ENCODE measurements around the gene KLHL17.

KLHL17 gene

GRCh38 chr1:967466-968343 is 7.3 kb downstream of the KLHL17 start:
- H3K9me3 ChIP-seq (ENCODE audit: control insufficient read depth in 1 of 2, low read length in 2 of 2): no peaks in the 10 kb centered on the region
- H3K27ac ChIP-seq (ENCODE audit: low read length): no peak overlapping the region
- H3K27me3 ChIP-seq (ENCODE audit: low read depth, low read length): peaks cover 29% of the 10 kb centered on the region
- H3K4me3 ChIP-seq (ENCODE audit: low read depth in 1 of 2, low read length in 2 of 2): no peak overlapping the region
- peaks cover 0 to 5% of the 10 kb centered on the region in 2 donors for H3K36me3 ChIP-seq (ENCODE audit: control insufficient read depth in 1 of 2, insufficient read depth in 2 of 2, low read length in 2 of 2)
- peaks cover 0 to 14% of the 10 kb centered on the region in 2 donors for H3K4me1 ChIP-seq (ENCODE audit: control insufficient read depth in 1 of 2, insufficient read depth in 2 of 2, low read length in 2 of 2)

DNA sequence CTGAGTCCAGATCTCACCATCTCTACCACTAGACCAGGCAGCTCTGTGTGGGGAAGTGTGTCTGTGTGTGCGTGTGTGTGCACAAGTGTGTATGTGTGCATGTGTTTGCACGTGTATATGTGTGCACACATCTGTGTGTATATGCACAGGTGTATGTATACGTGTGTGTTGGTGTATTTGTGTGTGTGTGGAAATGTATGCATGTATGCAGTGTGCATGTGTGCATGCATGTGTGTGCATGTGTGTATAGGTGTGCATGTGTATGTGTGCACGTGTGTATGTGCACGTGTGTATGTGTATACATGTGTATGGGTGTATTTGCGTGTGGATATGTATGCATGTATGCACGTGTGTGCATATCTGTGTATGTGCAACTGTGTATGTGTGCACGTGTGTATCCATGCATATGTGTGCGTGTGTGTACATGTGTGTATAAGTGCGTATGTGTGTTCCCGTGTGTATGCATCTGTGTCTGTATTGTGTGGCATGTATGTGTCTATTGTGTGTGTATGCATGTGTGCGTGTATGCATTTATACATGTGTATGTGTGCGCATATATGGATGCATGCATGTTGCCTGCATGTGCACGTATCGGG is 9.0 kb downstream of the KLHL17 start:
- Histone ChIP-seq H3K27me3 (ENCODE audit: low read depth, low read length) (peaks cover 29% of the 10 kb centered on the region), H3K4me1 (ENCODE audit: control insufficient read depth in 1 of 2, insufficient read depth in 2 of 2, low read length in 2 of 2) (peaks cover 0 to 14% of the 10 kb centered on the region in 2 donors), H3K4me3 (ENCODE audit: low read depth in 1 of 2, low read length in 2 of 2) (no peak overlapping the region), H3K27ac (ENCODE audit: low read length) (no peak overlapping the region), H3K36me3 (ENCODE audit: control insufficient read depth in 1 of 2, insufficient read depth in 2 of 2, low read length in 2 of 2) (no peaks in the 10 kb centered on the region), H3K9me3 (ENCODE audit: control insufficient read depth in 1 of 2, low read length in 2 of 2) (no peaks in the 10 kb centered on the region)

DNA sequence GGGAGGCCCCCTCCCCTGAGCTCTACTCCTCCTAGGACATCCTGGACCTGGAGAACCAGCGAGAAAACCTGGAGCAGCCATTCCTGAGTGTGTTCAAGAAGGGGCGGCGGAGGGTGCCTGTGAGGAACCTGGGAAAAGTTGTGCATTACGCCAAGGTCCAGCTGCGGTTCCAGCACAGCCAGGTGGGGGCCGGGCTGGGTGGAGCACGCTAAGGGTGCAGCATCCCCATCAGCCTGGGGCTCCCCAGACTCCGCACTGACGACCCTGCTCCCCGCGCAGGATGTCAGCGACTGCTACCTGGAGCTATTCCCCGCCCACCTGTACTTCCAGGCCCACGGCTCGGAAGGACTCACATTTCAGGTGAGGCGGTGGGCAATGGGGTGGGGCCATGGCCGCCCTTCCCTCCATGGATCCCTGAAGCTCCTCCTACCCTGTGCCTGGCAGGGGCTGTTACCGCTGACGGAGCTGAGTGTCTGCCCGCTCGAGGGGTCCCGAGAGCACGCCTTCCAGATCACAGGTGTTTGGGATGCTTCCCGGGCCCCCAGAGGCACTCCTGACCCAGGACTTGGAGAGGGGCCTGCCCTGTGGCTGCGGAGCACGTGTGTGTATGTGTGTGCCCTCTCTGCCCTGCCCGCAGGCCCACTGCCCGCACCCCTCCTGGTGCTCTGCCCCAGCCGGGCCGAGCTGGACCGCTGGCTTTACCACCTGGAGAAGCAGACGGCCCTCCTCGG is 10.0 kb downstream of the KLHL17 start:
- Histone ChIP-seq H3K27me3 (ENCODE audit: low read depth, low read length) (peaks cover 29% of the 10 kb centered on the region), H3K27ac (ENCODE audit: low read length) (no peak overlapping the region), H3K9me3 (ENCODE audit: control insufficient read depth in 1 of 2, low read length in 2 of 2) (no peaks in the 10 kb centered on the region), H3K4me3 (ENCODE audit: low read depth in 1 of 2, low read length in 2 of 2) (no peak overlapping the region), H3K36me3 (ENCODE audit: control insufficient read depth in 1 of 2, insufficient read depth in 2 of 2, low read length in 2 of 2) (no peaks in the 10 kb centered on the region), H3K4me1 (ENCODE audit: control insufficient read depth in 1 of 2, insufficient read depth in 2 of 2, low read length in 2 of 2) (peaks cover 0 to 14% of the 10 kb centered on the region in 2 donors)

DNA sequence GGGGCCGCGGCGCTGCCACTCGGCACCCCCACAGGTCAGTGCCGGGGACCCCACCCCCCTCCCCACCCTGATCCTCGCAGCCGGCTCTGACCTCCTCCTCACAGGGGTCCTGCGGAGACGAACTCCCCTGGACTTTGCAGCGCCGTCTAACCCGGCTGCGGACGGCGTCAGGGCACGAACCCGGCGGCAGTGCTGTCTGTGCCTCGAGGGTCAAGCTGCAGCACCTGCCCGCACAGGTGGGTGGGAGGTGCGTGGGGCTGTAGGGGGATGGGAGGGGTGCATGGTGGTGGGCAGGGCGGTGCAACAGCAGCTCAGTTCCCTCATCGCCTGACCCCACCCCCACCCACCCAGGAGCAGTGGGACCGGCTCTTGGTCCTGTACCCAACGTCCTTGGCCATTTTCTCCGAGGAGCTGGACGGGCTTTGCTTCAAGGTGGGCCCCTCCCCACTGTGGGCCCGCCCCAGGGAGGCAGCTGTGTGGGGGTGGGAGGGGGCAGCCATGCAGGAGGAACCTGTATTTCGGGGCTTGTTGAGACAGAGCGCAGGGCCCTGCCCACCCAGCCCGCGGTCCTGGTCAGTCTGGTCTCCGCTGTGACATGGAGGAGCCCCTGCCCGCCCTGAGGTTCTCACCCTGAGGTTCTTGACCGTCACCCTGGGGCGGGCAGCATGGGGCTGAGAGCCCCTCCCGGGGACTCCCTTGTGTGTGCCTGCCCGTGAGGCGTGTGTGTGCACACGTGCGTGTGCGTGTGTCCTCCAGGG is 10.8 kb downstream of the KLHL17 start:
- Histone ChIP-seq H3K36me3 (ENCODE audit: control insufficient read depth in 1 of 2, insufficient read depth in 2 of 2, low read length in 2 of 2) (no peaks in the 10 kb centered on the region), H3K9me3 (ENCODE audit: control insufficient read depth in 1 of 2, low read length in 2 of 2) (no peaks in the 10 kb centered on the region), H3K4me1 (ENCODE audit: control insufficient read depth in 1 of 2, insufficient read depth in 2 of 2, low read length in 2 of 2) (peaks cover 0 to 16% of the 10 kb centered on the region in 2 donors), H3K4me3 (ENCODE audit: low read depth in 1 of 2, low read length in 2 of 2) (no peak overlapping the region), H3K27me3 (ENCODE audit: low read depth, low read length) (peaks cover 29% of the 10 kb centered on the region), H3K27ac (ENCODE audit: low read length) (no peak overlapping the region)

- Histone ChIP-seq H3K36me3 (ENCODE audit: control insufficient read depth in 1 of 2, insufficient read depth in 2 of 2, low read length in 2 of 2) (no peaks in the 10 kb centered on the region), H3K27ac (ENCODE audit: low read length) (no peak overlapping the region), H3K4me3 (ENCODE audit: low read depth in 1 of 2, low read length in 2 of 2) (no peak overlapping the region), H3K9me3 (ENCODE audit: control insufficient read depth in 1 of 2, low read length in 2 of 2) (no peaks in the 10 kb centered on the region), H3K4me1 (ENCODE audit: control insufficient read depth in 1 of 2, insufficient read depth in 2 of 2, low read length in 2 of 2) (peaks cover 0 to 14% of the 10 kb centered on the region in 2 donors), H3K27me3 (ENCODE audit: low read depth, low read length) (peaks cover 29% of the 10 kb centered on the region)
Measured at GRCh38 chr1:971751-972506, 11.5 kb downstream of the KLHL17 start.

DNA sequence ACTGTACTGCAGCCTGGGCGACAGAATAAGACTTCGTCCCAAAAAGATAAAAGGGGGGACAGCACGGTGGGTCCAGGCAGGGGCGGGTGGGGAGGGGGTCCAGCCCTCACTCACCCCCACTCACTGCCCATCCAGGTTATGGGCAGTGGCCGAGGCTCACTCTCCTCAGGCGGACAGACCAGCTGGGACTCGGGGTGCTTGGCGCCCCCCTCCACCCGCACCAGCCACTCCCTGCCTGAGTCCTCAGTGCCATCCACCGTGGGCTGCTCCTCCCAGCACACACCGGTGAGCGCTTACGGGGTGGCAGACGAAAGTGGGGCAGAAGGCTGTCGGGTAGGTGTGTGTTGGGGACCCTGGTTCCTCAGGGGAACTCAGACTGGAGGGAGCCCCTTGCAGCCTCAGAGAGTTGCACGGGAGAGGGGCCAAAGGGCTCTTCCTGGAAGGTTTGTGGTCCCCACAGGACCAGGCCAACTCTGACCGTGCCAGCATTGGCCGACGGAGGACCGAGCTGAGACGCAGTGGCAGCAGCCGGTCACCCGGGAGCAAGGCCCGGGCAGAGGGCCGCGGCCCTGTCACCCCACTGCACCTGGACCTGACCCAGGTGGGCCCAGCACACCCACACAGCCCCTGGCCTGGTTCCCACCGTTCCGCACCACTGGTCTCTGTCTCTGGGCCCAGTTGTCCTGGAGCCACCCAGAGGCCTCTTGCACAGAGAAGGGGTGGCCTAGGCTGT is 12.5 kb downstream of the KLHL17 start:
- Histone ChIP-seq H3K27ac (ENCODE audit: low read length) (no peak overlapping the region), H3K4me1 (ENCODE audit: control insufficient read depth in 1 of 2, insufficient read depth in 2 of 2, low read length in 2 of 2) (peaks cover 0 to 7% of the 10 kb centered on the region in 2 donors), H3K4me3 (ENCODE audit: low read depth in 1 of 2, low read length in 2 of 2) (no peak overlapping the region), H3K27me3 (ENCODE audit: low read depth, low read length) (peaks cover 24% of the 10 kb centered on the region), H3K36me3 (ENCODE audit: control insufficient read depth in 1 of 2, insufficient read depth in 2 of 2, low read length in 2 of 2) (no peaks in the 10 kb centered on the region), H3K9me3 (ENCODE audit: control insufficient read depth in 1 of 2, low read length in 2 of 2) (no peaks in the 10 kb centered on the region)

DNA sequence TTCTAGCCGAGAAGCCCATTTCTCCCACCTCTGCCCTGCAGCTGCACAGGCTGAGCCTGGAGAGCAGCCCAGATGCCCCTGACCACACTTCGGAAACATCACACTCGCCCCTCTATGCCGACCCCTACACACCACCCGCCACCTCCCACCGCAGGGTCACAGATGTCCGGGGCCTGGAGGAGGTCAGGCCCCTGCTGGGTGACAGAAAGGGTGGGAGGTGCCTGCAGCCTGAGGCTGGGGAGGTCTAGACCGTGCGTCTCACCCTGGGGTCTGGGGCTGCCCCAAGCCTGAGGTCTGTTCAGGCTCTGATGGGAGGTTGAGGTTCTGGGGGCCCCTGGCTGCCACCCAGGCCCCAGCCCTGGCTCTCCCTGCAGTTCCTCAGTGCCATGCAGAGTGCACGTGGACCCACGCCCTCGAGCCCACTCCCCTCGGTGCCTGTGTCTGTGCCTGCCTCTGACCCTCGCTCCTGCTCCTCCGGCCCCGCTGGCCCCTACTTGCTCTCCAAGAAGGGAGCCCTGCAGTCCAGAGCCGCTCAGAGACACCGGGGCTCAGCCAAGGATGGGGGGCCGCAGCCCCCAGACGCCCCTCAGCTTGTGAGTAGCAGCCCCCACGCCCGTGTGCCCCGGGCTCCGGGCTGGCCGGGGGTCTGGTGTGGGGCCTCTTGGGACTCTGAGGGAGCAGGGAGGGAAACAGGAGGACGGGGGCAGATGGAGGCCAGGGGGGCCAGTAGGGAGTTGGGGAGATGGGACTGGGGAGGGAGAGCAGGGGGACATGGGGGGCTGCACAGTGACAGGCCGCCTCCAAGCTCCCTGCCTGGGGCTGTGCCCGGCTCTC is 13.3 kb downstream of the KLHL17 start:
- H3K4me3 ChIP-seq (ENCODE audit: low read depth in 1 of 2, low read length in 2 of 2): no peak overlapping the region
- H3K27ac ChIP-seq (ENCODE audit: low read length): no peak overlapping the region
- H3K9me3 ChIP-seq (ENCODE audit: control insufficient read depth in 1 of 2, low read length in 2 of 2): no peaks in the 10 kb centered on the region
- H3K36me3 ChIP-seq (ENCODE audit: control insufficient read depth in 1 of 2, insufficient read depth in 2 of 2, low read length in 2 of 2): no peaks in the 10 kb centered on the region
- peaks cover 17% of the 10 kb centered on the region for H3K27me3 ChIP-seq (ENCODE audit: low read depth, low read length)
- peaks cover 0 to 7% of the 10 kb centered on the region in 2 donors for H3K4me1 ChIP-seq (ENCODE audit: control insufficient read depth in 1 of 2, insufficient read depth in 2 of 2, low read length in 2 of 2)

DNA sequence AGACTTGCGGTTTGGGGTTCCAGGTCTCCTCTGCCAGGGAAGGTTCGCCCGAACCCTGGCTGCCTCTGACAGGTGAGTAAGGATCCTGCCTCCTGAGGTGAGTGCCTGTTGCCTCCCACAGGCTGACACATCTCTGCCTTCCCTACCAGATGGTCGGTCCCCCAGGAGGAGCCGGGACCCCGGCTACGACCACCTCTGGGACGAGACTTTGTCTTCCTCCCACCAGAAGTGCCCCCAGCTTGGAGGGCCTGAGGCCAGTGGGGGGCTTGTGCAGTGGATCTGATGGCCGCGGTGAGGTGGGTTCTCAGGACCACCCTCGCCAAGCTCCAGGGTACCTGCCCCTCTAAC is 13.9 kb downstream of the KLHL17 start:
- H3K4me1 ChIP-seq (ENCODE audit: control insufficient read depth in 1 of 2, insufficient read depth in 2 of 2, low read length in 2 of 2): peaks cover 0 to 7% of the 10 kb centered on the region in 2 donors
- H3K27ac ChIP-seq (ENCODE audit: low read length): no peak overlapping the region
- H3K27me3 ChIP-seq (ENCODE audit: low read depth, low read length): peaks cover 11% of the 10 kb centered on the region
- no peaks in the 10 kb centered on the region for H3K9me3 ChIP-seq (ENCODE audit: control insufficient read depth in 1 of 2, low read length in 2 of 2)
- H3K36me3 ChIP-seq (ENCODE audit: control insufficient read depth in 1 of 2, insufficient read depth in 2 of 2, low read length in 2 of 2): no peaks in the 10 kb centered on the region
- H3K4me3 ChIP-seq (ENCODE audit: low read depth in 1 of 2, low read length in 2 of 2): no peak overlapping the region

DNA sequence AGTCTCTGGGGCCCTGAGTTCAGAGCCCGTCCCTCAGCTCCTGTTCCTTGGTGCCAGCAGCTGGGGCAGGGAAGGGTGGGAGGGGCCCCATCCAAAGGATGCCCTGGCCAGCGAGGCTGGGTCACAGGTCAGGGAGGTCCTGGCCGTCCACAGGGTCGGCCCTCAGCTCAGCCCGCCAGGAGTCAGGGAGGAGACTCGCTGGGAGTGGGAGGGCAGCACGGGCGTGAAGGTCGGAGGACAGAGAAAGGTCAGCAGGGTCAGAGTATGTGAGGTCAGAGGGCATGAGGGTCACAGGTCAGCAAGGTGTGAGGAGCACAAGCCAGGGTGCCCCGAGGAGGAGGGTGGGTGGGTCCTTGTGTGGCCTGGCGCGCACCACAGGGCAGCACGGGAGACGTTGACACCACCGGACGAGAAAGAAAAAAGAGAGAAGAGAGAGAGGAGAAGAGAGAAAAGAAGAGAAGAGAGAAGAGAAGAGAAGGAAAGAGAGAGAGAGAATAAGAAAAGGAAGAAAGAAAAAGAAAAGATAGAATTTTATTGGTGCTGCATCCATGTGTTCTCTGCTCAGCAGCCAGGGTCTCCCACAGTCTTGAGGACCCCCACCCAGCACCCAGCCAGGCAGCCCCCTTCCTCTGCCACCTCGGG is 14.4 kb downstream of the KLHL17 start:
- no peak overlapping the region for H3K27ac ChIP-seq (ENCODE audit: low read length)
- H3K4me1 ChIP-seq (ENCODE audit: control insufficient read depth in 1 of 2, insufficient read depth in 2 of 2, low read length in 2 of 2): peaks cover 0 to 7% of the 10 kb centered on the region in 2 donors
- H3K27me3 ChIP-seq (ENCODE audit: low read depth, low read length): peaks cover 11% of the 10 kb centered on the region
- no peaks in the 10 kb centered on the region for H3K36me3 ChIP-seq (ENCODE audit: control insufficient read depth in 1 of 2, insufficient read depth in 2 of 2, low read length in 2 of 2)
- H3K9me3 ChIP-seq (ENCODE audit: control insufficient read depth in 1 of 2, low read length in 2 of 2): no peaks in the 10 kb centered on the region
- H3K4me3 ChIP-seq (ENCODE audit: low read depth in 1 of 2, low read length in 2 of 2): no peak overlapping the region
